ENCODE measurements around the gene FAM89B. TPM values are rescaled to one million over a fixed set of nuclear protein-coding genes. Genes with fewer than 3 reads are reported as not detected.

The FAM89B gene
- total RNA-seq, 1 donor: 31.5 TPM

DNA sequence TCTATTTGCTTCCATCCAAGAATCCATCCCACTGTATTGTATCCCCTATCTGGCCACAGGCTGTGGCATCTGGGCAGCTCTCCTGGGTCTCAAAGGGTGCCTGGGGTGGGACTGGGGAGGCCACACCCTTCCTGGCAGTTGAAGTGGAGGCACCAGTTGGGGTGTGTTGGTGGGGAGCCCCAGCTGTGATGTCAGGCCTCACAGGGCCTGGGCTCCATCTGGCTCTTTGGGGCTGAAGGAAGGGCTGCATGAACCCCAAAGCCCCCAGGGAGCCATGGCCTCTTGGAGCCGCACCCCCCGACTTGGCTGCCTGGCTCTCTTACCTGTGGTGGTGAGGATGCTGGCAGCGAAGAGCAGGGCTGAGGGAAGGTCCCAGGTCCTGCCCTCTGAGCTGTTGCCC lies 22.8 kb downstream of the FAM89B start:
- Histone ChIP-seq H4K20me1 (ENCODE audit: insufficient read depth, low read length) (no peaks in the 10 kb centered on the region), H3K36me3 (ENCODE audit: insufficient read depth, low read length) (peaks cover 34% of the 10 kb centered on the region), H2AFZ (ENCODE audit: low read length) (no peak overlapping the region), H3K9me3 (ENCODE audit: low read depth, low read length) (no peaks in the 10 kb centered on the region), H3K4me1 (ENCODE audit: insufficient read depth, low read length) (no peaks in the 10 kb centered on the region), H3K79me2 (ENCODE audit: insufficient read depth, low read length) (no peaks in the 10 kb centered on the region), H3K27ac (ENCODE audit: low read depth, low read length) (no peak overlapping the region), H3K4me3 (ENCODE audit: insufficient read depth, low read length) (no peak overlapping the region), H3K27me3 (ENCODE audit: insufficient read depth, low read length) (no peaks in the 10 kb centered on the region), H3K4me2 (ENCODE audit: insufficient read depth, low read length) (no peak overlapping the region)
- TF ChIP-seq CTCF (IDR thresholded peaks at IDR 0.05; ENCODE audit: extremely low read depth, low read depth, low read length): no peak
- peak; percentile 93 for DNase-seq (ENCODE audit: insufficient read length, low spot score, missing footprints)

- Histone ChIP-seq H4K20me1 (ENCODE audit: insufficient read depth, low read length) (no peaks in the 10 kb centered on the region), H3K9me3 (ENCODE audit: low read depth, low read length) (no peaks in the 10 kb centered on the region), H3K4me2 (ENCODE audit: insufficient read depth, low read length) (no peak within 1 kb of the TSS), H3K27me3 (ENCODE audit: insufficient read depth, low read length) (no peaks in the 10 kb centered on the region), H3K4me3 (ENCODE audit: insufficient read depth, low read length) (no peak within 1 kb of the TSS), H3K4me1 (ENCODE audit: insufficient read depth, low read length) (no peaks in the 10 kb centered on the region), H3K27ac (ENCODE audit: low read depth, low read length) (no peak within 1 kb of the TSS), H3K79me2 (ENCODE audit: insufficient read depth, low read length) (no peaks in the 10 kb centered on the region), H2AFZ (ENCODE audit: low read length) (no peak within 1 kb of the TSS), H3K36me3 (ENCODE audit: insufficient read depth, low read length) (peaks cover 29% of the 10 kb centered on the region)
- TF ChIP-seq CTCF (IDR thresholded peaks at IDR 0.05; ENCODE audit: extremely low read depth, low read depth, low read length): no peak
- DNase-seq (ENCODE audit: insufficient read length, low spot score, missing footprints): peak; percentile 91
These were observed 23.4 kb downstream of the FAM89B start, which contains the start of gene KCNK7 for GRCh38 chr11:65595543-65596281. Gene KCNK7, minus strand, starts transcription at chr11:65595800. Its CDS starts 28 bp downstream, at chr11:65595772.

DNA sequence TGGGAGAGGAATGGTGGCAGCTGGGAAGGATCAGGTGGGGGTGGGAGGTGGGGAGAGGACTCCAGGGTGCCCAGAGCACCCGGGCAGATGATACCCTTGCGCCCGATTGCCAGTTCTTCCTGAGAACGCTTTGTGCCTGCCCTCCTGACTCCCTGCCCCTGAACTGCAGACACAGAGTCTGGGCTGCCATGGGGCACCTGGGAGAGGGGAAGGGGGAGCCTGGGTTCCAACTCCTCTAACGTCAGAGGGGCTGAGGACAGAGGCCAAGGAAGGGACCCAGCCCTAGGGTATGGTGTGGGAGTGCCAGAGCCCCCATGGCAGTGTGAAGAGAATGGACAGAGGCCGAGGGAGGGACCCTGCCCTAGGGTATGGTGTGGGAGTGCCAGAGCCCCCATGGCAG lies 24.2 kb downstream of the FAM89B start:
- Histone ChIP-seq H3K27me3 (ENCODE audit: insufficient read depth, low read length) (no peaks in the 10 kb centered on the region), H3K9me3 (ENCODE audit: low read depth, low read length) (no peaks in the 10 kb centered on the region), H3K4me2 (ENCODE audit: insufficient read depth, low read length) (no peak overlapping the region), H4K20me1 (ENCODE audit: insufficient read depth, low read length) (no peaks in the 10 kb centered on the region), H3K27ac (ENCODE audit: low read depth, low read length) (no peak overlapping the region), H3K4me1 (ENCODE audit: insufficient read depth, low read length) (no peaks in the 10 kb centered on the region), H2AFZ (ENCODE audit: low read length) (no peak overlapping the region), H3K79me2 (ENCODE audit: insufficient read depth, low read length) (no peaks in the 10 kb centered on the region), H3K4me3 (ENCODE audit: insufficient read depth, low read length) (no peak overlapping the region), H3K36me3 (ENCODE audit: insufficient read depth, low read length) (peaks cover 28% of the 10 kb centered on the region)
- no peak for TF ChIP-seq CTCF (IDR thresholded peaks at IDR 0.05; ENCODE audit: extremely low read depth, low read depth, low read length)
- no peak for DNase-seq (ENCODE audit: insufficient read length, low spot score, missing footprints)

DNA sequence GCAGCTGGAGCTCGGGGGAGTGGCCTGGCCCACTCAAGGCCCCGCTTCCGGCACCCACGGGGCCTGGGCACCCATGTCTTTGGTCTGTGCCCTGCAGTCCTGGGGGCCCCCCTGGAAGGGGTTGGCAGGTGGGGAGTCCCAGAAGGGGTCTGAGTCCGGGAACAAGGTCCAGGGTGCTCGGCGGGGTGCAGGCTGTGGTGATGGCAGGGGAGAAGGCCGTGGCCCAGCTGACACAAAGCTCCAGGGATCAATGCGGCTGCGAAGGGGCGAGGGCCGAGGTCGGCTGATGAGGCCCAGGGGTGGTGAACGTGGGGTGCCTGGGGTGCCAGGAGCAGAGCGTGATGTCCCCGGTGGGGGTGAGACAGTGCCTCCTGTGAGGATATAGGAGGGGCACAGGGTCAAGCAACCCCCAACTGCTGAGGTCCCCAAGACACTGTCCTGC lies 25.9 kb downstream of the FAM89B start:
- no peak for DNase-seq (ENCODE audit: insufficient read length, low spot score, missing footprints)
- Histone ChIP-seq H3K4me2 (ENCODE audit: insufficient read depth, low read length) (no peak overlapping the region), H3K79me2 (ENCODE audit: insufficient read depth, low read length) (no peaks in the 10 kb centered on the region), H3K27ac (ENCODE audit: low read depth, low read length) (no peak overlapping the region), H3K9me3 (ENCODE audit: low read depth, low read length) (no peaks in the 10 kb centered on the region), H2AFZ (ENCODE audit: low read length) (no peak overlapping the region), H4K20me1 (ENCODE audit: insufficient read depth, low read length) (peaks cover 2% of the 10 kb centered on the region), H3K27me3 (ENCODE audit: insufficient read depth, low read length) (no peaks in the 10 kb centered on the region), H3K4me3 (ENCODE audit: insufficient read depth, low read length) (no peak overlapping the region), H3K4me1 (ENCODE audit: insufficient read depth, low read length) (no peaks in the 10 kb centered on the region), H3K36me3 (ENCODE audit: insufficient read depth, low read length) (peaks cover 25% of the 10 kb centered on the region)
- no peak for TF ChIP-seq CTCF (IDR thresholded peaks at IDR 0.05; ENCODE audit: extremely low read depth, low read depth, low read length)
